ENCODE results near the gene DAO. TPM values are rescaled to one million over a fixed set of nuclear protein-coding genes. Genes with fewer than 3 reads are reported as not detected.

Gene DAO
- total RNA-seq, 2 experiments from 2014 or later = not detected

- DNase-seq = peak; percentile 22
- no peaks in the 10 kb centered on the region for H3K4me1 Mint-ChIP-seq
- H3K4me3 Mint-ChIP-seq = no peak overlapping the region
- CTCF ChIA-PET = interaction anchor here (1.3 to 1.5 kb wide), 2 partner anchors 25 to 225 kb away, joined by 3 to 5 read pairs; no protein-coding TSS in a partner anchor
- H3K36me3 Mint-ChIP-seq (ENCODE audit: low read depth) = no peaks in the 10 kb centered on the region
- peaks cover 1% of the 10 kb centered on the region for H3K27me3 Mint-ChIP-seq
- H3K27ac Mint-ChIP-seq = no peak overlapping the region
- peaks cover 2% of the 10 kb centered on the region for H3K9me3 Mint-ChIP-seq
- POLR2A ChIA-PET = no interaction called here
Measured at GRCh38 chr12:108890208-108890607, 10.3 kb downstream of the DAO start.

GRCh38 chr12:108895220-108895802, 15.4 kb downstream of the DAO start:
- peaks cover 5% of the 10 kb centered on the region for H3K9me3 Mint-ChIP-seq
- no peak overlapping the region for H3K27ac Mint-ChIP-seq
- DNase-seq = no peak
- H3K4me3 Mint-ChIP-seq = no peak overlapping the region
- no peaks in the 10 kb centered on the region for H3K36me3 Mint-ChIP-seq (ENCODE audit: low read depth)
- ChIA-PET POLR2A (no interaction called here), CTCF (no interaction called here)
- peaks cover 11% of the 10 kb centered on the region for H3K27me3 Mint-ChIP-seq
- H3K4me1 Mint-ChIP-seq = no peaks in the 10 kb centered on the region

- Mint-ChIP-seq H3K27ac (no peak overlapping the region), H3K9me3 (peaks cover 3% of the 10 kb centered on the region), H3K27me3 (peaks cover 11% of the 10 kb centered on the region), H3K4me3 (no peak overlapping the region), H3K36me3 (ENCODE audit: low read depth) (no peaks in the 10 kb centered on the region), H3K4me1 (no peaks in the 10 kb centered on the region)
- no peak for DNase-seq
- POLR2A ChIA-PET = no interaction called here
- CTCF ChIA-PET = no interaction called here
Measured at GRCh38 chr12:108896336-108896735, 16.4 kb downstream of the DAO start.

- ChIA-PET POLR2A (no interaction called here), CTCF (no interaction called here)
- peaks cover 3% of the 10 kb centered on the region for H3K9me3 Mint-ChIP-seq
- no peak overlapping the region for H3K4me3 Mint-ChIP-seq
- H3K27me3 Mint-ChIP-seq = peaks cover 11% of the 10 kb centered on the region
- H3K27ac Mint-ChIP-seq = no peak overlapping the region
- H3K36me3 Mint-ChIP-seq (ENCODE audit: low read depth) = no peaks in the 10 kb centered on the region
- no peak for DNase-seq
- H3K4me1 Mint-ChIP-seq = no peaks in the 10 kb centered on the region
Measured at GRCh38 chr12:108896817-108897216, 16.9 kb downstream of the DAO start.

GRCh38 chr12:108899145-108899544, 19.3 kb downstream of the DAO start:
- Mint-ChIP-seq H3K27ac (no peak overlapping the region), H3K9me3 (peaks cover 3% of the 10 kb centered on the region), H3K4me3 (no peak overlapping the region), H3K27me3 (peaks cover 11% of the 10 kb centered on the region), H3K4me1 (no peaks in the 10 kb centered on the region), H3K36me3 (ENCODE audit: low read depth) (no peaks in the 10 kb centered on the region)
- DNase-seq = no peak
- ChIA-PET POLR2A (no interaction called here), CTCF (interaction anchor here (0.7 kb wide), 1 partner anchor 106 kb away, joined by 4 read pairs; no protein-coding TSS in a partner anchor)

GRCh38 chr12:108905725-108906124, 25.8 kb downstream of the DAO start:
- no peaks in the 10 kb centered on the region for H3K9me3 Mint-ChIP-seq
- no peaks in the 10 kb centered on the region for H3K36me3 Mint-ChIP-seq (ENCODE audit: low read depth)
- peaks cover 14% of the 10 kb centered on the region for H3K27me3 Mint-ChIP-seq
- no peak for DNase-seq
- no peak overlapping the region for H3K27ac Mint-ChIP-seq
- H3K4me3 Mint-ChIP-seq = no peak overlapping the region
- POLR2A ChIA-PET = interaction anchor here (0.7 kb wide), 1 partner anchor 171 kb away, joined by 4 read pairs; no protein-coding TSS in a partner anchor
- CTCF ChIA-PET = interaction anchor here (0.7 kb wide), 1 partner anchor 130 kb away, joined by 3 read pairs; no protein-coding TSS in a partner anchor
- no peaks in the 10 kb centered on the region for H3K4me1 Mint-ChIP-seq

- Mint-ChIP-seq H3K4me1 (no peaks in the 10 kb centered on the region), H3K27ac (no peak overlapping the region)
Measured at GRCh38 chr12:108906971-108907370, 27.1 kb downstream of the DAO start.

GRCh38 chr12:108907839-108908351, 28.0 kb downstream of the DAO start:
- H3K9me3 Mint-ChIP-seq = no peaks in the 10 kb centered on the region
- no peak overlapping the region for H3K27ac Mint-ChIP-seq
- ChIA-PET CTCF (interaction anchor here (0.6 to 0.7 kb wide), 2 partner anchors 21 to 566 kb away, joined by 3 read pairs; no protein-coding TSS in a partner anchor), POLR2A (no interaction called here)
- peaks cover 14% of the 10 kb centered on the region for H3K27me3 Mint-ChIP-seq
- no peak for DNase-seq
- no peaks in the 10 kb centered on the region for H3K36me3 Mint-ChIP-seq (ENCODE audit: low read depth)
- H3K4me3 Mint-ChIP-seq = no peak overlapping the region
- no peaks in the 10 kb centered on the region for H3K4me1 Mint-ChIP-seq

More at GRCh38 chr12:108906971-108907370, 27.1 kb downstream of the DAO start:
- Mint-ChIP-seq H3K9me3 (no peaks in the 10 kb centered on the region), H3K27me3 (peaks cover 14% of the 10 kb centered on the region), H3K4me3 (no peak overlapping the region), H3K36me3 (ENCODE audit: low read depth) (no peaks in the 10 kb centered on the region)
- DNase-seq = no peak
- POLR2A ChIA-PET = no interaction called here
- CTCF ChIA-PET = no interaction called here

GRCh38 chr12:108910336-108910735, 30.4 kb downstream of the DAO start:
- ChIA-PET POLR2A (no interaction called here), CTCF (no interaction called here)
- Mint-ChIP-seq H3K9me3 (no peaks in the 10 kb centered on the region), H3K4me1 (no peaks in the 10 kb centered on the region), H3K36me3 (ENCODE audit: low read depth) (no peaks in the 10 kb centered on the region), H3K27me3 (peaks cover 14% of the 10 kb centered on the region), H3K4me3 (no peak overlapping the region), H3K27ac (no peak overlapping the region)
- DNase-seq = no peak

- no peak overlapping the region for H3K4me3 Mint-ChIP-seq
- H3K4me1 Mint-ChIP-seq = no peaks in the 10 kb centered on the region
- CTCF ChIA-PET = no interaction called here
- no peaks in the 10 kb centered on the region for H3K36me3 Mint-ChIP-seq (ENCODE audit: low read depth)
- H3K9me3 Mint-ChIP-seq = no peaks in the 10 kb centered on the region
- peaks cover 7% of the 10 kb centered on the region for H3K27me3 Mint-ChIP-seq
- POLR2A ChIA-PET = no interaction called here
- no peak for DNase-seq
- no peak overlapping the region for H3K27ac Mint-ChIP-seq
Measured at GRCh38 chr12:108911915-108912314, 32.0 kb downstream of the DAO start.

- CTCF ChIA-PET = no interaction called here
- DNase-seq = no peak
- H3K4me3 Mint-ChIP-seq = no peak overlapping the region
- no peak overlapping the region for H3K27ac Mint-ChIP-seq
- POLR2A ChIA-PET = no interaction called here
- no peaks in the 10 kb centered on the region for H3K4me1 Mint-ChIP-seq
- peaks cover 4% of the 10 kb centered on the region for H3K27me3 Mint-ChIP-seq
- no peaks in the 10 kb centered on the region for H3K9me3 Mint-ChIP-seq
- H3K36me3 Mint-ChIP-seq (ENCODE audit: low read depth) = no peaks in the 10 kb centered on the region
Measured at GRCh38 chr12:108912361-108912760, 32.5 kb downstream of the DAO start.

- Mint-ChIP-seq H3K27me3 (no peaks in the 10 kb centered on the region), H3K36me3 (ENCODE audit: low read depth) (no peaks in the 10 kb centered on the region), H3K9me3 (no peaks in the 10 kb centered on the region), H3K4me3 (no peak overlapping the region), H3K27ac (no peak overlapping the region), H3K4me1 (no peaks in the 10 kb centered on the region)
- ChIA-PET CTCF (no interaction called here), POLR2A (interaction anchor here (0.6 kb wide), 1 partner anchor 35 kb away, joined by 3 read pairs; no protein-coding TSS in a partner anchor)
- no peak for DNase-seq
Measured at GRCh38 chr12:108914121-108914531, 34.2 kb downstream of the DAO start.

- Mint-ChIP-seq H3K4me1 (no peaks in the 10 kb centered on the region), H3K9me3 (peaks cover 2% of the 10 kb centered on the region), H3K27me3 (no peaks in the 10 kb centered on the region), H3K4me3 (no peak overlapping the region), H3K36me3 (ENCODE audit: low read depth) (no peaks in the 10 kb centered on the region), H3K27ac (no peak overlapping the region)
- CTCF ChIA-PET = interaction anchor here (0.6 to 0.8 kb wide), 2 partner anchors 26 to 362 kb away, joined by 3 to 5 read pairs; no protein-coding TSS in a partner anchor
- no peak for DNase-seq
- POLR2A ChIA-PET = no interaction called here
Measured at GRCh38 chr12:108915632-108916133, 35.8 kb downstream of the DAO start.

GRCh38 chr12:108916336-108916735, 36.4 kb downstream of the DAO start:
- ChIA-PET CTCF (no interaction called here), POLR2A (no interaction called here)
- Mint-ChIP-seq H3K9me3 (peaks cover 2% of the 10 kb centered on the region), H3K36me3 (ENCODE audit: low read depth) (no peaks in the 10 kb centered on the region), H3K4me3 (no peak overlapping the region), H3K27me3 (no peaks in the 10 kb centered on the region), H3K4me1 (no peaks in the 10 kb centered on the region), H3K27ac (no peak overlapping the region)
- no peak for DNase-seq
